ENCODE data around the gene SLC12A7.

- TF ChIP-seq CTCF (IDR thresholded peaks at IDR 0.05) (no peak), POLR2A (IDR thresholded peaks at IDR 0.05) (no peak)
Measured at GRCh38 chr5:1142886-1143669, 31.2 kb upstream of the SLC12A7 start.
